Mucosa of descending colon (tissue), 3 donors: ENCODE results near the gene PDE8A. TPM values are rescaled to one million over a fixed set of nuclear protein-coding genes. Genes with fewer than 3 reads are reported as not detected.

ENCODE experiments used
- ATAC-seq: fragments of 200-7000 bp; cut with Tn5 transposase; one replicate; pipeline ENCODE4 v1.9.1; 2020; ENCODE audit warnings: mild to moderate bottlenecking, moderate library complexity
- DNase-seq, 3 donors: peaks; one replicate each; pipeline ENCODE4 v3.0.0-alpha.2; 2020
- H3K36me3 ChIP-seq: fragments of 200-600 bp; one replicate; pipeline ENCODE4 v1.8.0; 2021; ENCODE audit warnings: low read depth, mild to moderate bottlenecking
- H3K4me1 ChIP-seq: fragments of 200-600 bp; one replicate; pipeline ENCODE4 v1.8.0; 2021; ENCODE audit warnings: low read depth, mild to moderate bottlenecking
- H3K4me3 ChIP-seq: fragments of 200-600 bp; one replicate; pipeline ENCODE4 v1.8.0; 2021; ENCODE audit warnings: mild to moderate bottlenecking
- H3K9me3 ChIP-seq: fragments of 200-600 bp; one replicate; pipeline ENCODE4 v1.8.0; 2021; ENCODE audit warnings: mild to moderate bottlenecking
- CTCF ChIP-seq: fragments of 200-600 bp; IDR thresholded peaks from one replicate; pipeline ENCODE4 v1.8.0; 2022; ENCODE audit warnings: antibody characterized with exemption, mild to moderate bottlenecking
- intact Hi-C, 2 donors: fragments of 100-400 bp; cut with DNase I in 1 of 2; cut with micrococcal nuclease in 1 of 2; formaldehyde crosslinking; loops; one replicate each; pipeline versions ENCODE4 v1.11.0 to v1.11.1; 2022; cut with DNase I, micrococcal nuclease
- total RNA-seq, 3 donors: library from RNA; stranded (reverse); fragmentation: NEBNext Ultra II Directional in 2 of 3; extraction: Animal tissue kit (Norgen Biotek cat#: 25700) in 2 of 3; gene quantifications; one replicate each; pipeline versions ENCODE4 v1.2.1 to v1.2.4, GENCODE V29; 2021 to 2023
- donor health status: DM: no; HTN: no; CAD: no; lungs with moderate emphysema.
- donor health status: DM: no; HTN: no; CAD: no.
- donor health status: DM: no; HTN: yes; CAD: no.

The PDE8A gene
- total RNA-seq, 3 donors from 2014 or later = 79.7 to 117 (median 98.3) TPM

GRCh38 chr15:85031086-85031943 lies 49.7 kb downstream of the PDE8A start:
- Histone ChIP-seq H3K4me3 (no peak overlapping the region), H3K4me1 (peaks cover 67% of the 10 kb centered on the region), H3K36me3 (no peaks in the 10 kb centered on the region), H3K9me3 (no peaks in the 10 kb centered on the region)
- peak; percentile 54 for ATAC-seq
- TF ChIP-seq CTCF = no peak
- intact Hi-C loops = no loop called here
- no peak for DNase-seq

GRCh38 chr15:85031944-85032558 lies 50.4 kb downstream of the PDE8A start:
- no peak for DNase-seq
- no peak for TF ChIP-seq CTCF
- H3K4me3 ChIP-seq = no peak overlapping the region
- peak; percentile 35 for ATAC-seq
- H3K9me3 ChIP-seq = no peaks in the 10 kb centered on the region
- H3K4me1 ChIP-seq = peaks cover 62% of the 10 kb centered on the region
- intact Hi-C loops = no loop called here
- no peaks in the 10 kb centered on the region for H3K36me3 ChIP-seq

- no peak for TF ChIP-seq CTCF
- intact Hi-C loops = no loop called here
- DNase-seq (no peak), ATAC-seq (peak; percentile 32)
- H3K4me3 ChIP-seq = no peak overlapping the region
- H3K9me3 ChIP-seq = no peaks in the 10 kb centered on the region
- H3K36me3 ChIP-seq = no peaks in the 10 kb centered on the region
- H3K4me1 ChIP-seq = peaks cover 55% of the 10 kb centered on the region
These were observed 51.5 kb downstream of the PDE8A start for GRCh38 chr15:85033148-85033547.

GRCh38 chr15:85034276-85034675 lies 52.6 kb downstream of the PDE8A start:
- intact Hi-C loops = no loop called here
- no peaks in the 10 kb centered on the region for H3K9me3 ChIP-seq
- no peaks in the 10 kb centered on the region for H3K36me3 ChIP-seq
- H3K4me1 ChIP-seq = peaks cover 52% of the 10 kb centered on the region
- no peak overlapping the region for H3K4me3 ChIP-seq
- no peak for DNase-seq
- no peak for ATAC-seq
- TF ChIP-seq CTCF = no peak

- H3K36me3 ChIP-seq = no peaks in the 10 kb centered on the region
- no peaks in the 10 kb centered on the region for H3K9me3 ChIP-seq
- peaks cover 37% of the 10 kb centered on the region for H3K4me1 ChIP-seq
- intact Hi-C loops = no loop called here
- ATAC-seq (no peak), DNase-seq (no peak)
- no peak for TF ChIP-seq CTCF
- no peak overlapping the region for H3K4me3 ChIP-seq
These were observed 54.3 kb downstream of the PDE8A start for GRCh38 chr15:85035980-85036379.
